Muscle of leg (tissue), 11 donors: ENCODE data around the gene CDC20B. TPM values are rescaled to one million over a fixed set of nuclear protein-coding genes. Genes with fewer than 3 reads are reported as not detected.

Source experiments
- DNase-seq: peaks from one replicate; pipeline ENCODE4 v3.0.0; 2013
- H3K27ac ChIP-seq: one replicate; pipeline ENCODE4 v1.5.1; 2013; ENCODE audit warnings: mild to moderate bottlenecking, low read length, control low read depth
- H3K27me3 ChIP-seq: one replicate; pipeline ENCODE4 v1.6.1; 2013; ENCODE audit warnings: low read length; ENCODE audit not compliant: control insufficient read depth, insufficient read depth
- H3K36me3 ChIP-seq: one replicate; pipeline ENCODE4 v1.6.1; 2013; ENCODE audit warnings: low read length; ENCODE audit not compliant: control insufficient read depth, insufficient read depth
- H3K4me1 ChIP-seq: one replicate; pipeline ENCODE4 v1.6.1; 2013; ENCODE audit warnings: low read length; ENCODE audit not compliant: control insufficient read depth, insufficient read depth
- H3K4me3 ChIP-seq: one replicate; pipeline ENCODE4 v1.5.1; 2013; ENCODE audit warnings: low read length, control low read depth
- H3K9me3 ChIP-seq: replicated peaks from 2 replicates; pipeline ENCODE4 v1.6.1; 2013; ENCODE audit warnings: low read depth, low read length; ENCODE audit not compliant: control insufficient read depth
- WGBS: methylation state at CpG from one replicate; pipeline ENCODE4 v1.1.5; 2013; ENCODE audit warnings: missing lambda C conversion rate; ENCODE audit not compliant: insufficient coverage; 5-methylcytosine and 5-hydroxymethylcytosine counted together
- polyA plus RNA-seq, 8 donors: library from polyadenylated mRNA; unstranded; fragments of 120-200 nt; gene quantifications; one replicate each; pipeline versions ENCODE4 v1.2.1 to v1.2.3, GENCODE V29; 2013; ENCODE audit warnings: inconsistent platforms in 1 of 8, low replicate concordance in 1 of 8; ENCODE audit not compliant: insufficient read length in 8 of 8, insufficient read depth in 1 of 8
- total RNA-seq: library from RNA; stranded (reverse); fragments of 120-200 nt; gene quantifications from one replicate; pipeline ENCODE4 v1.2.4, GENCODE V29; 2013

Gene CDC20B
- total and polyA plus RNA-seq, 9 donors, result 0.08 to 0.78 (median 0.11) TPM; not detected in 5

DNA sequence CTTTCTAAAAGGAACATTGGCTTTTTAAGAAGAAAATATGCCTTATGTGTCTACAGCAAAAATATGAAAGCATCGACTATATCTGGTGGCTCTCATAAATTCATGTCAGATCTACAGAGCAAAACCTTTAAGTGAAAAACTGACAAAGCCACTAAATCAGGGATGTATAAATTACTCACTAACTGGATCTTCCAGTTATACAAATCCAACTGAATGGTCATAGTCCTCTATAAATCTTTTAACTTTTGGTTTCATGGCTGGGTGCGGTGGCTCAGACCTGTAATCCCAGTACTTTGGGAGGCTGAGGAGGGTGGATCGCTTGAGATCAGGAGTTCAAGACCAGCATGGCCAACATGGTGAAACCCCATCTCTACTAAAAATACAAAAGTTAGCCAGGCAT lies 99.8 kb downstream of the CDC20B start:
- WGBS, result no CpG with 5 or more reads among the region's 3 CpGs
- no peak for DNase-seq
- Histone ChIP-seq H3K4me3 (no peak overlapping the region), H3K27me3 (no peaks in the 10 kb centered on the region), H3K36me3 (no peaks in the 10 kb centered on the region), H3K9me3 (no peaks in the 10 kb centered on the region), H3K4me1 (peaks cover 3% of the 10 kb centered on the region), H3K27ac (no peak overlapping the region)

DNA sequence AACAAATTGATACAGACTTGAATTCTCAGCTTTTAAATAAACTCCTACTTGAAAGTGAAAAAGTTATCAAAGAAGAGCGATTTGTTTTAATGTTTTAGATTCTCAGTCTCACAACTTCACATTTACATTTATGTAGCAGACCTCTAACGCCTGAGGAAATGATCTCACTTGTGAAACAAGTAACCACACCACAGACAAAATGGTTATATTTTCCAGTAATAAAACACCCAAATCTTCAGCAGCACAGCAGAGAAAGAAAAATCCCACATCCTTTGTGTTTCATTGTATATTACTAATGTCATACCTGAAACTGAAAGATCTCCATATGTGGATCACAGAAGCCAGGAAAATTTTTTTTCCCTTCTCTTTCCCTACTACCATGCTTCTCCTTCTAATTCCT lies 100.3 kb downstream of the CDC20B start:
- peak; percentile 3 for DNase-seq
- no peak overlapping the region for H3K27ac ChIP-seq
- WGBS, result no CpG with 5 or more reads among the region's 2 CpGs

DNA sequence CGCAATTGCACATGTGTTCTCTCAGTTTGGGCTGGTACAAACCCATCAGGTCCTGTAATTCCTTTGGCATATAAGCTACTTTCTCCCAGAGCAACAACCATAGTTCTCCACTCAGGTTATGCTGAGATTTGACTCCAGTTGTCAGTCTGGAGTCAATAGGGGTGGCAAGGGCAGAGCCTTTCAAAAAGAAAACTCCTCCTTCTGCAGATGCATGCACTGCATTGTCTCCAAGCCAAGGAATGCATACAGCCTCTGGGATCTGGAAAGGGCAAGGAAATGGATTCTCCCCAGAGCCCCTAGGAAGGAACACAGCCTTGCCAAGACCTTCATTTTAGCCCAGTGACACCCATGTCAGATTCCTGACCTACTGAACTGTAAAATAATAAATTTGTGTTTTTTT lies 101.6 kb downstream of the CDC20B start:
- H3K4me3 ChIP-seq, result no peak overlapping the region
- peaks cover 3% of the 10 kb centered on the region for H3K4me1 ChIP-seq
- peak; percentile 5 for DNase-seq
- H3K36me3 ChIP-seq, result no peaks in the 10 kb centered on the region
- H3K27me3 ChIP-seq, result no peaks in the 10 kb centered on the region
- H3K9me3 ChIP-seq, result no peaks in the 10 kb centered on the region
- no CpG with 5 or more reads among the region's 1 CpG for WGBS
- H3K27ac ChIP-seq, result no peak overlapping the region

More for the DNA sequence above, 100.3 kb downstream of the CDC20B start:
- Histone ChIP-seq H3K36me3 (no peaks in the 10 kb centered on the region), H3K4me1 (peaks cover 3% of the 10 kb centered on the region), H3K9me3 (no peaks in the 10 kb centered on the region), H3K27me3 (no peaks in the 10 kb centered on the region), H3K4me3 (no peak overlapping the region)

DNA sequence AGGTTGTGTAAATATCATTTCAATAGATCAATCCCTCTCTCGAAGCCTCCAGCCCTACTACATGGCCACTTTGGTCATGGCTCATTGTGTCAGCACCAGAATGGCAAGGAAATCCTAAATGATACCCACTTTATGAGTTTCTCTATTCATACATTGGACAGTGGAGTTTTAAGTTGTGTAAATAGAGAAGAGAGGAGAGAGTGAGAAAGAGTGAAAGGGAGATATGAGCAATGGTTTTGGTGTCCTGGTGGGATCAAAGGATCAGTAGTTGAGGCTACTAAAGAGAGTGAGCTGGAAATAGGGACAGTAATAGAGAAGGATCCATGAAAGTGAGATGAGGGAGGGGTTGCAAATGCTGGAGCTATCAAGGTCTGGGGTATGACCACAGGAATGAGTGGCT lies 102.0 kb downstream of the CDC20B start:
- no peak overlapping the region for H3K4me3 ChIP-seq
- H3K27me3 ChIP-seq, result no peaks in the 10 kb centered on the region
- no CpG with 5 or more reads among the region's 1 CpG for WGBS
- no peaks in the 10 kb centered on the region for H3K36me3 ChIP-seq
- peaks cover 3% of the 10 kb centered on the region for H3K4me1 ChIP-seq
- H3K9me3 ChIP-seq, result no peaks in the 10 kb centered on the region
- DNase-seq, result no peak
- no peak overlapping the region for H3K27ac ChIP-seq

GRCh38 chr5:55066277-55066676 lies 106.7 kb downstream of the CDC20B start:
- H3K27ac ChIP-seq, result no peak overlapping the region
- WGBS, result 94% methylated on average over 2 of the region's 3 CpGs
- no peaks in the 10 kb centered on the region for H3K27me3 ChIP-seq
- H3K4me1 ChIP-seq, result no peaks in the 10 kb centered on the region
- DNase-seq, result no peak
- H3K9me3 ChIP-seq, result no peaks in the 10 kb centered on the region
- H3K4me3 ChIP-seq, result no peak overlapping the region
- no peaks in the 10 kb centered on the region for H3K36me3 ChIP-seq

DNA sequence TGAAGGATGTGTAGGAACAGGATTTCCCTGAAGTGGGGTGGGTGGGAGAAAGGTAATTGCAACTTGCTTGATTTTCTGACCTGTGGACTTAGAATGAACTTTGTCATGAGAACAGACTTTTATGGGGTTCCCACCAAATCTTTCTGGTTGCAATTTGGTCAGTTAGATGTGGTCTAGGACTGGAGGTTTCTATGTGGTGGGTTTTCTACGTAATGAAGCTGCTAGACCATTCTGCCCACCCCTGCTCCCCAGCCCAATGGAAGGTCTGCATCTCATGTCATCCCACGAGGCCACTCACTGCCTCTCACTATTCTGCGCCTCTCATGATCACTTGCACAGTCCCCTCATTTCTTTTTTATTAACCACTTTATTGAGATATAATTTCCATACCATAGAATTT lies 108.5 kb downstream of the CDC20B start:
- no peaks in the 10 kb centered on the region for H3K27me3 ChIP-seq
- H3K9me3 ChIP-seq, result no peaks in the 10 kb centered on the region
- H3K36me3 ChIP-seq, result no peaks in the 10 kb centered on the region
- WGBS, result no CpG with 5 or more reads among the region's 3 CpGs
- H3K4me3 ChIP-seq, result no peak overlapping the region
- H3K27ac ChIP-seq, result no peak overlapping the region
- H3K4me1 ChIP-seq, result no peaks in the 10 kb centered on the region
- no peak for DNase-seq

DNA sequence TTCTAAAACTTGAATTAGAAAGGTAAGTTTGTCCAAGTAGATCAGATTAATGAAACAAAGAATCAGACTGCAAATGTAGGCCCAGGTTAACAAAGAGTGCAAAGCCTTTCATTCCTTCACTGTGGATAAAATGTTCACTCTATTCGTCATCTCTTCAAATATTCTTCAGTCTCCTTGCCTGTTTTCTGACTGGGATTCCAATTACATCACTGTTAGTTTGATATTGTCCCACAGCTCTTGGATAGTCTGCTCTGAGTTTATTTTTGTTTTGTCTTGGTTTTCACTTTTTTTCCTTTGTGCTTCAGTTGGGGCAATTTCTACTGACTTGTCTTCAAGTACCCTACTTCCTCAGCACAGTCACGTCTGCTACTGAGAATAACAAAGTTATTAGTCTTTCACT lies 109.1 kb downstream of the CDC20B start:
- no peaks in the 10 kb centered on the region for H3K36me3 ChIP-seq
- no peak overlapping the region for H3K4me3 ChIP-seq
- no peaks in the 10 kb centered on the region for H3K4me1 ChIP-seq
- H3K9me3 ChIP-seq, result no peaks in the 10 kb centered on the region
- no peak overlapping the region for H3K27ac ChIP-seq
- no peaks in the 10 kb centered on the region for H3K27me3 ChIP-seq
- DNase-seq, result no peak
- 50% methylated on average over 1 of the region's 2 CpGs for WGBS

- 50% methylated on average over 1 of the region's 5 CpGs for WGBS
- H3K9me3 ChIP-seq, result no peaks in the 10 kb centered on the region
- DNase-seq, result no peak
Observed at GRCh38 chr5:55063220-55063863, 109.6 kb downstream of the CDC20B start.

More at GRCh38 chr5:55063220-55063863, 109.6 kb downstream of the CDC20B start:
- Histone ChIP-seq H3K4me1 (no peaks in the 10 kb centered on the region), H3K27ac (no peak overlapping the region), H3K27me3 (no peaks in the 10 kb centered on the region), H3K4me3 (no peak overlapping the region), H3K36me3 (no peaks in the 10 kb centered on the region)

Other genes starting within 250 kb of the CDC20B start
- 2.8 TPM for gene ESM1, start 187.6 kb downstream of the CDC20B start, total RNA-seq
- gene ESM1, start 187.6 kb downstream of the CDC20B start, polyA plus RNA-seq, result 1 to 10 TPM; 2.7 to 5.8 (median 3.7) TPM
- gene GZMK, start 148.9 kb downstream of the CDC20B start, total RNA-seq, result 0.09 TPM
- under 1 TPM in 4 of 8 donors, not detected in 4; 0.13 to 0.46 (median 0.19) TPM for gene GZMK, start 148.9 kb downstream of the CDC20B start, polyA plus RNA-seq
- gene GZMA, start 70.5 kb downstream of the CDC20B start, total RNA-seq, result 0.75 TPM
- gene GZMA, start 70.5 kb downstream of the CDC20B start, polyA plus RNA-seq, result 1 to 10 TPM in 3 of 8 donors, under 1 TPM in 4, not detected in 1; 0.25 to 2.1 (median 0.94) TPM
- 78.1 TPM for gene GPX8, start 13.0 kb downstream of the CDC20B start, total RNA-seq
- 100 to 1,000 TPM in 2 of 8 donors, 10 to 100 TPM in 6; 50.4 to 105 (median 62.7) TPM for gene GPX8, start 13.0 kb downstream of the CDC20B start, polyA plus RNA-seq
- gene MCIDAS, start 54.1 kb upstream of the CDC20B start, total RNA-seq, result not detected
- under 1 TPM in 1 of 8 donors, not detected in 7; 0.18 TPM for gene MCIDAS, start 54.1 kb upstream of the CDC20B start, polyA plus RNA-seq
- 0.04 TPM for gene CCNO, start 60.4 kb upstream of the CDC20B start, total RNA-seq
- under 1 TPM; 0.12 to 0.79 (median 0.29) TPM for gene CCNO, start 60.4 kb upstream of the CDC20B start, polyA plus RNA-seq
- 26.6 TPM for gene DHX29, start 134.5 kb upstream of the CDC20B start, total RNA-seq
- 10 to 100 TPM; 20.1 to 29.7 (median 26.0) TPM for gene DHX29, start 134.5 kb upstream of the CDC20B start, polyA plus RNA-seq
- 73.1 TPM for gene MTREX, start 134.8 kb upstream of the CDC20B start, total RNA-seq
- 10 to 100 TPM; 43.9 to 73.0 (median 61.9) TPM for gene MTREX, start 134.8 kb upstream of the CDC20B start, polyA plus RNA-seq